Measurements from ENCODE around the gene MOB3B.

Gene MOB3B

GRCh38 chr9:27414220-27414761 lies 115.3 kb downstream of the MOB3B start:
- DNase-seq: no peak

- DNase-seq: no peak
Observed at GRCh38 chr9:27413511-27414219, 115.9 kb downstream of the MOB3B start.

- DNase-seq: no peak
Observed at GRCh38 chr9:27412963-27413362, 116.7 kb downstream of the MOB3B start.

GRCh38 chr9:27412081-27412480 lies 117.5 kb downstream of the MOB3B start:
- no peak for DNase-seq

GRCh38 chr9:27408482-27408881 lies 121.1 kb downstream of the MOB3B start:
- no peak for DNase-seq

- no peak for DNase-seq
Observed at GRCh38 chr9:27408001-27408400, 121.6 kb downstream of the MOB3B start.

GRCh38 chr9:27407491-27407890 lies 122.1 kb downstream of the MOB3B start:
- no peak for DNase-seq

- no peak for DNase-seq
Observed at GRCh38 chr9:27404661-27405060, 125.0 kb downstream of the MOB3B start.

GRCh38 chr9:27402626-27403025 lies 127.0 kb downstream of the MOB3B start:
- DNase-seq: no peak

- no peak for DNase-seq
Observed at GRCh38 chr9:27400334-27400880, 129.2 kb downstream of the MOB3B start.

GRCh38 chr9:27398982-27399653 lies 130.5 kb downstream of the MOB3B start:
- peak in 1 of 2 experiments; percentile 41 for DNase-seq

- DNase-seq: no peak
Observed at GRCh38 chr9:27396495-27396894, 133.1 kb downstream of the MOB3B start.

GRCh38 chr9:27395484-27395921 lies 134.1 kb downstream of the MOB3B start:
- no peak for DNase-seq

GRCh38 chr9:27394826-27395201 lies 134.8 kb downstream of the MOB3B start:
- no peak for DNase-seq

- no peak for DNase-seq
Observed at GRCh38 chr9:27394154-27394825, 135.3 kb downstream of the MOB3B start.

- DNase-seq: no peak
Observed at GRCh38 chr9:27393054-27393846, 136.4 kb downstream of the MOB3B start.

GRCh38 chr9:27392451-27392850 lies 137.2 kb downstream of the MOB3B start:
- no peak for DNase-seq

GRCh38 chr9:27391040-27391895 lies 138.3 kb downstream of the MOB3B start:
- DNase-seq: no peak

GRCh38 chr9:27388150-27388549 lies 141.5 kb downstream of the MOB3B start:
- no peak for DNase-seq

GRCh38 chr9:27387722-27388121 lies 141.9 kb downstream of the MOB3B start:
- no peak for DNase-seq

GRCh38 chr9:27386571-27387091 lies 143.0 kb downstream of the MOB3B start:
- peak in 1 of 2 experiments; percentile 8 for DNase-seq

Measured in NCI-H2081 (cell line).